Activated B cell treated with CpG ODN at 0.5 μM for 24 hours (primary cell): ENCODE results near the gene ZNF521. TPM values are rescaled to one million over a fixed set of nuclear protein-coding genes. Genes with fewer than 3 reads are reported as not detected.
A peak's percentile ranks its signal among the peaks of the same experiment; 100 is the strongest.

Experiments
- ATAC-seq: fragments of 200-7000 bp; cut with Tn5 transposase; one replicate; pipeline ENCODE4 v1.10.0; 2021; ENCODE audit warnings: low read depth, mild to moderate bottlenecking, moderate library complexity
- CTCF ChIA-PET: fragments of 350-600 bp; sonication (Branson Sonifier 250); formaldehyde crosslinking; loops from one replicate; lab custom pipeline; 2021; ENCODE audit warnings: antibody characterized with exemption; lab: Charles Lee
- POLR2A ChIA-PET: fragments of 350-600 bp; sonication (Branson Sonifier 250); formaldehyde crosslinking; loops from one replicate; lab custom pipeline; 2021; ENCODE audit warnings: antibody characterized with exemption; lab: Charles Lee
- DNase-seq: peaks from one replicate; pipeline ENCODE4 v3.0.0; 2022
- H3K27ac Mint-ChIP-seq: one replicate; pipeline ENCODE4 v1.8.0; 2020; ENCODE audit warnings: mixed read lengths
- H3K27me3 Mint-ChIP-seq: one replicate; pipeline ENCODE4 v1.8.0; 2021; ENCODE audit warnings: mixed read lengths
- H3K36me3 Mint-ChIP-seq: one replicate; pipeline ENCODE4 v1.8.0; 2021; ENCODE audit warnings: low read depth, mixed read lengths
- H3K4me1 Mint-ChIP-seq: one replicate; pipeline ENCODE4 v1.8.0; 2021; ENCODE audit warnings: mixed read lengths
- H3K4me3 Mint-ChIP-seq: one replicate; pipeline ENCODE4 v1.8.0; 2020; ENCODE audit warnings: mild to moderate bottlenecking, mixed read lengths
- H3K9me3 Mint-ChIP-seq: one replicate; pipeline ENCODE4 v1.8.0; 2020; ENCODE audit warnings: mixed read lengths
- CTCF ChIP-seq: fragments of 200-600 bp; IDR thresholded peaks from one replicate; pipeline ENCODE4 v1.8.0; 2022; ENCODE audit warnings: antibody characterized with exemption, mild to moderate bottlenecking
- intact Hi-C: fragments of 100-400 bp; cut with micrococcal nuclease; formaldehyde crosslinking; loops from one replicate; pipeline ENCODE4 v1.15.1; 2024
- total RNA-seq: library from RNA; stranded (reverse); gene quantifications from 2 replicates; pipeline ENCODE4 v1.2.3, GENCODE V29; 2022

ZNF521 gene
- total RNA-seq, 1 donor from 2014 or later: 0.16 TPM

GRCh38 chr18:25167612-25168410, 184.2 kb downstream of the ZNF521 start:
- intact Hi-C loops: no loop called here
- CTCF ChIA-PET: no interaction called here
- no peak for ATAC-seq

GRCh38 chr18:25166113-25166512, 185.9 kb downstream of the ZNF521 start:
- intact Hi-C loops: no loop called here
- no peak overlapping the region for H3K4me3 Mint-ChIP-seq
- POLR2A ChIA-PET: no interaction called here
- TF ChIP-seq CTCF: no peak
- H3K9me3 Mint-ChIP-seq: no peaks in the 10 kb centered on the region
- H3K27me3 Mint-ChIP-seq: no peaks in the 10 kb centered on the region
- ATAC-seq (no peak), DNase-seq (no peak)
- H3K4me1 Mint-ChIP-seq: peaks cover 21% of the 10 kb centered on the region
- no peaks in the 10 kb centered on the region for H3K36me3 Mint-ChIP-seq
- H3K27ac Mint-ChIP-seq: no peak overlapping the region
- CTCF ChIA-PET: no interaction called here

More at GRCh38 chr18:25167612-25168410, 184.2 kb downstream of the ZNF521 start:
- Mint-ChIP-seq H3K4me3 (no peak overlapping the region), H3K4me1 (peaks cover 21% of the 10 kb centered on the region), H3K27me3 (no peaks in the 10 kb centered on the region), H3K9me3 (no peaks in the 10 kb centered on the region), H3K36me3 (no peaks in the 10 kb centered on the region), H3K27ac (no peak overlapping the region)
- no peak for DNase-seq
- TF ChIP-seq CTCF: no peak
- POLR2A ChIA-PET: no interaction called here

GRCh38 chr18:25164848-25165811, 186.8 kb downstream of the ZNF521 start:
- Mint-ChIP-seq H3K36me3 (no peaks in the 10 kb centered on the region), H3K27ac (no peak overlapping the region), H3K27me3 (no peaks in the 10 kb centered on the region), H3K4me1 (peaks cover 21% of the 10 kb centered on the region), H3K9me3 (no peaks in the 10 kb centered on the region), H3K4me3 (peak overlapping the region; percentile 69)
- TF ChIP-seq CTCF: no peak
- ATAC-seq (peak; percentile 54), DNase-seq (no peak)
- CTCF ChIA-PET: no interaction called here
- intact Hi-C loops: no loop called here
- POLR2A ChIA-PET: no interaction called here

GRCh38 chr18:25164211-25164847, 187.6 kb downstream of the ZNF521 start:
- no peaks in the 10 kb centered on the region for H3K36me3 Mint-ChIP-seq
- CTCF ChIA-PET: interaction anchor here (0.6 kb wide), 1 partner anchor 210 kb away, joined by 3 read pairs; no protein-coding TSS in a partner anchor
- no peak for DNase-seq

More at GRCh38 chr18:25164211-25164847, 187.6 kb downstream of the ZNF521 start:
- intact Hi-C loops: no loop called here
- Mint-ChIP-seq H3K9me3 (no peaks in the 10 kb centered on the region), H3K4me1 (peaks cover 21% of the 10 kb centered on the region), H3K4me3 (peak overlapping the region; percentile 69), H3K27ac (no peak overlapping the region), H3K27me3 (no peaks in the 10 kb centered on the region)
- POLR2A ChIA-PET: no interaction called here
- no peak for ATAC-seq
- no peak for TF ChIP-seq CTCF
